MM.1S (cell line): ENCODE results near the gene LHFPL2.

ENCODE experiments used
- EZH2phosphoT487 ChIP-seq: fragments of 300-600 bp; sonication (generic); IDR thresholded peaks from 2 replicates; pipeline ENCODE4 v1.6.1; 2018; ENCODE audit warnings: antibody characterized with exemption, low read length
- TF ChIP-seq, protein P1 (sequence below): fragments of 300-600 bp; sonication (generic); IDR thresholded peaks from 2 replicates; pipeline ENCODE4 v1.5.1; 2016; ENCODE audit warnings: antibody characterized with exemption, low read length, mixed read lengths

DNA sequence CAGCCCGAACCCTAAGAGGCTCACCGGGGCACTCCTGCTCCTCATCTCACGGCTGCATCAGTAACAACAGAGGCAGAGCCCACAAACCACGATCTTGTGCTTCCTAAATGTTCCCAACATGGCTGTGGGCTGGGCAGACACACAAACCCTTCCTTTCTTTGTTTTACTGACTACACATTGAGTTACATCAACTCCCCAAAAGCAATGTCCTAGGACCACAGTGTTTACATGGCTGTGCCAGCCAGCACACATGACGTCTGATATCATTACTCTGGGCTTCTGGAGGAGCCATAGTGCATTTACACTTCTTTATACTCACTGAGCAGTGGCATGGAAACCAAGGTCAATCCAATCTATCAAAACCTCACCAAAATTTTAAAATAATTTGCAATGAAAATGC, 101.4 kb downstream of the LHFPL2 start:
- TF ChIP-seq, protein P1, sequence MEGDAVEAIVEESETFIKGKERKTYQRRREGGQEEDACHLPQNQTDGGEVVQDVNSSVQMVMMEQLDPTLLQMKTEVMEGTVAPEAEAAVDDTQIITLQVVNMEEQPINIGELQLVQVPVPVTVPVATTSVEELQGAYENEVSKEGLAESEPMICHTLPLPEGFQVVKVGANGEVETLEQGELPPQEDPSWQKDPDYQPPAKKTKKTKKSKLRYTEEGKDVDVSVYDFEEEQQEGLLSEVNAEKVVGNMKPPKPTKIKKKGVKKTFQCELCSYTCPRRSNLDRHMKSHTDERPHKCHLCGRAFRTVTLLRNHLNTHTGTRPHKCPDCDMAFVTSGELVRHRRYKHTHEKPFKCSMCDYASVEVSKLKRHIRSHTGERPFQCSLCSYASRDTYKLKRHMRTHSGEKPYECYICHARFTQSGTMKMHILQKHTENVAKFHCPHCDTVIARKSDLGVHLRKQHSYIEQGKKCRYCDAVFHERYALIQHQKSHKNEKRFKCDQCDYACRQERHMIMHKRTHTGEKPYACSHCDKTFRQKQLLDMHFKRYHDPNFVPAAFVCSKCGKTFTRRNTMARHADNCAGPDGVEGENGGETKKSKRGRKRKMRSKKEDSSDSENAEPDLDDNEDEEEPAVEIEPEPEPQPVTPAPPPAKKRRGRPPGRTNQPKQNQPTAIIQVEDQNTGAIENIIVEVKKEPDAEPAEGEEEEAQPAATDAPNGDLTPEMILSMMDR = no peak
- no peak for TF ChIP-seq EZH2phosphoT487
